Measurements from ENCODE around the gene TRIM2.

TRIM2 gene

GRCh38 chr4:153271820-153272219 lies 67.6 kb downstream of the TRIM2 start:
- H3K4me3 ChIP-seq (ENCODE audit: low read length): no peak overlapping the region
- peaks cover 5% of the 10 kb centered on the region; the same call in 1 of the 2 replicates for H3K4me1 ChIP-seq (ENCODE audit: low read length)
- TF ChIP-seq, protein P1, sequence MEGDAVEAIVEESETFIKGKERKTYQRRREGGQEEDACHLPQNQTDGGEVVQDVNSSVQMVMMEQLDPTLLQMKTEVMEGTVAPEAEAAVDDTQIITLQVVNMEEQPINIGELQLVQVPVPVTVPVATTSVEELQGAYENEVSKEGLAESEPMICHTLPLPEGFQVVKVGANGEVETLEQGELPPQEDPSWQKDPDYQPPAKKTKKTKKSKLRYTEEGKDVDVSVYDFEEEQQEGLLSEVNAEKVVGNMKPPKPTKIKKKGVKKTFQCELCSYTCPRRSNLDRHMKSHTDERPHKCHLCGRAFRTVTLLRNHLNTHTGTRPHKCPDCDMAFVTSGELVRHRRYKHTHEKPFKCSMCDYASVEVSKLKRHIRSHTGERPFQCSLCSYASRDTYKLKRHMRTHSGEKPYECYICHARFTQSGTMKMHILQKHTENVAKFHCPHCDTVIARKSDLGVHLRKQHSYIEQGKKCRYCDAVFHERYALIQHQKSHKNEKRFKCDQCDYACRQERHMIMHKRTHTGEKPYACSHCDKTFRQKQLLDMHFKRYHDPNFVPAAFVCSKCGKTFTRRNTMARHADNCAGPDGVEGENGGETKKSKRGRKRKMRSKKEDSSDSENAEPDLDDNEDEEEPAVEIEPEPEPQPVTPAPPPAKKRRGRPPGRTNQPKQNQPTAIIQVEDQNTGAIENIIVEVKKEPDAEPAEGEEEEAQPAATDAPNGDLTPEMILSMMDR (IDR thresholded peaks at IDR 0.05; ENCODE audit: low read length): no peak
- no peak for TF ChIP-seq EZH2phosphoT487 (IDR thresholded peaks at IDR 0.05; ENCODE audit: low read length)
- no peak for TF ChIP-seq EZH2 (optimal IDR thresholded peaks at IDR 0.05; ENCODE audit: low read depth, low read length)

GRCh38 chr4:153273751-153274150 lies 69.5 kb downstream of the TRIM2 start:
- H2AFZ ChIP-seq (ENCODE audit: low read length): no peak overlapping the region
- no peaks in the 10 kb centered on the region for H3K27me3 ChIP-seq (replicated peaks; ENCODE audit: insufficient read depth, low read length)
- H3K9ac ChIP-seq (ENCODE audit: low read length): no peak overlapping the region
- H3K4me3 ChIP-seq (ENCODE audit: low read length): no peak overlapping the region
- DNase-seq: no peak
- H3K79me2 ChIP-seq (ENCODE audit: low read length): no peaks in the 10 kb centered on the region
- H3K27ac ChIP-seq (ENCODE audit: low read length): no peak overlapping the region
- H3K4me2 ChIP-seq (ENCODE audit: low read depth, low read length): no peak overlapping the region
- no peak for TF ChIP-seq EZH2phosphoT487 (IDR thresholded peaks at IDR 0.05; ENCODE audit: low read length)
- TF ChIP-seq, protein P1 (IDR thresholded peaks at IDR 0.05; ENCODE audit: low read length): no peak
- no peak for TF ChIP-seq EZH2 (optimal IDR thresholded peaks at IDR 0.05; ENCODE audit: low read depth, low read length)
- H3K9me2 ChIP-seq (replicated peaks; ENCODE audit: insufficient read depth, low read length): no peaks in the 10 kb centered on the region
- H3F3A ChIP-seq (ENCODE audit: insufficient read depth, low read length): no peaks in the 10 kb centered on the region
- no peaks in the 10 kb centered on the region for H3K4me1 ChIP-seq (ENCODE audit: low read length)
- H3K9me3 ChIP-seq (replicated peaks; ENCODE audit: insufficient read depth, low read length): no peaks in the 10 kb centered on the region
- no peaks in the 10 kb centered on the region for H4K20me1 ChIP-seq (ENCODE audit: insufficient read depth, low read length)
- no peaks in the 10 kb centered on the region for H3K36me3 ChIP-seq (replicated peaks; ENCODE audit: insufficient read depth, low read length)

More at GRCh38 chr4:153271820-153272219, 67.6 kb downstream of the TRIM2 start:
- Histone ChIP-seq H3K4me2 (ENCODE audit: low read depth, low read length) (no peak overlapping the region), H4K20me1 (ENCODE audit: insufficient read depth, low read length) (no peaks in the 10 kb centered on the region), H3K36me3 (replicated peaks; ENCODE audit: insufficient read depth, low read length) (no peaks in the 10 kb centered on the region), H3K27me3 (replicated peaks; ENCODE audit: insufficient read depth, low read length) (no peaks in the 10 kb centered on the region), H3K9me3 (replicated peaks; ENCODE audit: insufficient read depth, low read length) (no peaks in the 10 kb centered on the region), H3K9me2 (replicated peaks; ENCODE audit: insufficient read depth, low read length) (no peaks in the 10 kb centered on the region), H3K79me2 (ENCODE audit: low read length) (no peaks in the 10 kb centered on the region), H3K9ac (ENCODE audit: low read length) (no peak overlapping the region), H3F3A (ENCODE audit: insufficient read depth, low read length) (no peaks in the 10 kb centered on the region), H2AFZ (ENCODE audit: low read length) (no peak overlapping the region), H3K27ac (ENCODE audit: low read length) (no peak overlapping the region)
- DNase-seq: no peak

DNA sequence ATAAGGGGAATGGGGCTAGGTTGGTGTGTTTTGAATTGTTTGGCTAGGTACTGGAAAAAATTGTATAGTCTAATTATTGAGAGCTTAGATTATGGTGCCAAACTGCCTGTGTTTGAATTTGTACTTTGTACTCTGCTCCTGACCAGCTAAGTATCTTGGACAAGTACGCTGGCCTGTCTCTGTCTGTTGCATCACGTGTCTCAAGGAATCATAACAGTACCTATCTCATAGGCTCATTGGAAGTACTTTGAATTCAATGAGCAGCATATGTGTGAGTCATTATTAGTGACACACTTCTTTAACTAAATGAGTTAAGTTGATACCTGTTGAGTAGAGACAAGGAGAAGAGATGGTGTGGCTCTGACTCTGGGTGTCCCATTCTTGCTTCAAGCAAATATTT lies 70.7 kb downstream of the TRIM2 start:
- Histone ChIP-seq H3K79me2 (ENCODE audit: low read length) (no peaks in the 10 kb centered on the region), H3K27me3 (replicated peaks; ENCODE audit: insufficient read depth, low read length) (no peaks in the 10 kb centered on the region), H3F3A (ENCODE audit: insufficient read depth, low read length) (no peaks in the 10 kb centered on the region), H3K36me3 (replicated peaks; ENCODE audit: insufficient read depth, low read length) (no peaks in the 10 kb centered on the region), H3K4me1 (ENCODE audit: low read length) (no peaks in the 10 kb centered on the region), H3K4me2 (ENCODE audit: low read depth, low read length) (no peak overlapping the region), H4K20me1 (ENCODE audit: insufficient read depth, low read length) (no peaks in the 10 kb centered on the region), H3K4me3 (ENCODE audit: low read length) (no peak overlapping the region), H3K9ac (ENCODE audit: low read length) (no peak overlapping the region), H3K9me2 (replicated peaks; ENCODE audit: insufficient read depth, low read length) (no peaks in the 10 kb centered on the region), H2AFZ (ENCODE audit: low read length) (no peak overlapping the region), H3K9me3 (replicated peaks; ENCODE audit: insufficient read depth, low read length) (no peaks in the 10 kb centered on the region), H3K27ac (ENCODE audit: low read length) (no peak overlapping the region)
- TF ChIP-seq EZH2 (optimal IDR thresholded peaks at IDR 0.05; ENCODE audit: low read depth, low read length) (no peak), EZH2phosphoT487 (IDR thresholded peaks at IDR 0.05; ENCODE audit: low read length) (no peak)
- TF ChIP-seq, protein P1 (IDR thresholded peaks at IDR 0.05; ENCODE audit: low read length): no peak
- no peak for DNase-seq
